T-cell (primary cell): ENCODE data around the gene ZNF775. TPM values are rescaled to one million over a fixed set of nuclear protein-coding genes. Genes with fewer than 3 reads are reported as not detected.

Experiments used
- ATAC-seq, 4 experiments: fragments of 200-7000 bp in 3 of 4; fragments of 150-1000 bp in 1 of 4; cut with Tn5 transposase; replicated peaks in 1 of 4; 1 replicate in 3 of 4; 2 replicates in 1 of 4; pipeline ENCODE4 v1.10.0; 2021; ENCODE audit warnings: moderate library complexity in 3 of 4, mild to moderate bottlenecking in 2 of 4, moderate number of reproducible peaks in 1 of 4
- CTCF ChIA-PET, 2 donors: fragments of 300-600 bp; sonication (Branson Sonifier 250); formaldehyde crosslinking; loops; one replicate each; lab custom pipeline; 2022; ENCODE audit warnings: antibody characterized with exemption in 2 of 2; lab: Charles Lee
- POLR2A ChIA-PET, 2 donors: fragments of 300-600 bp; sonication (Branson Sonifier 250); formaldehyde crosslinking; loops; one replicate each; lab custom pipeline; 2022; ENCODE audit warnings: antibody characterized with exemption in 2 of 2; lab: Charles Lee
- DNase-seq, 35 experiments: peaks; one replicate each; pipeline versions ENCODE4 v3.0.0 to v3.0.0-alpha.2; 2013 to 2023
- H3K27ac ChIP-seq: one replicate; pipeline ENCODE4 v1.5.1; 2013; ENCODE audit warnings: low read length
- H3K27me3 ChIP-seq, 2 experiments: replicated peaks in 1 of 2; 1 replicate in 1 of 2; 2 replicates in 1 of 2; pipeline versions ENCODE4 v1.6.1 to v1.7.0; 2013; ENCODE audit warnings: low read length in 1 of 2, mixed read lengths in 1 of 2; ENCODE audit not compliant: control insufficient read depth in 2 of 2, insufficient read depth in 2 of 2; ENCODE audit errors: extremely low read depth in 1 of 2
- H3K36me3 ChIP-seq, 2 donors: 1 replicate in 1 of 2; 2 replicates in 1 of 2; pipeline versions ENCODE4 v1.6.1 to v1.7.0; 2013; ENCODE audit warnings: low read length in 1 of 2; ENCODE audit not compliant: control insufficient read depth in 2 of 2, insufficient read depth in 1 of 2; ENCODE audit errors: extremely low read depth in 1 of 2
- H3K4me1 ChIP-seq, 2 experiments: 1 replicate in 1 of 2; 2 replicates in 1 of 2; pipeline versions ENCODE4 v1.6.1 to v1.7.0; 2013; ENCODE audit warnings: low read length in 2 of 2, mixed read lengths in 1 of 2; ENCODE audit not compliant: insufficient read depth in 2 of 2, control insufficient read depth in 1 of 2; ENCODE audit errors: extremely low read depth in 1 of 2
- H3K4me3 ChIP-seq, 2 donors: 1 replicate in 1 of 2; 2 replicates in 1 of 2; pipeline versions ENCODE4 v1.5.1 to v1.7.0; 2013; ENCODE audit warnings: mild to moderate bottlenecking in 2 of 2, low read length in 1 of 2, moderate library complexity in 1 of 2; ENCODE audit not compliant: control insufficient read depth in 1 of 2; ENCODE audit errors: extremely low read depth in 1 of 2
- H3K9me3 ChIP-seq: 2 replicates; pipeline ENCODE4 v1.7.0; 2013
- H3K27ac Mint-ChIP-seq, 2 donors: one replicate each; pipeline ENCODE4 v1.8.0; 2020 to 2021; ENCODE audit warnings: mild to moderate bottlenecking in 2 of 2, mixed read lengths in 2 of 2
- H3K27me3 Mint-ChIP-seq, 2 donors: one replicate each; pipeline ENCODE4 v1.8.0; 2021 to 2022; ENCODE audit warnings: mixed read lengths in 2 of 2
- H3K36me3 Mint-ChIP-seq: one replicate; pipeline ENCODE4 v1.8.0; 2021; ENCODE audit warnings: mixed read lengths
- H3K4me1 Mint-ChIP-seq, 3 donors: one replicate each; pipeline ENCODE4 v1.8.0; 2020 to 2022; ENCODE audit warnings: mixed read lengths in 3 of 3, mild to moderate bottlenecking in 1 of 3
- H3K4me3 Mint-ChIP-seq, 3 donors: one replicate each; pipeline ENCODE4 v1.8.0; 2020 to 2022; ENCODE audit warnings: mild to moderate bottlenecking in 3 of 3, mixed read lengths in 3 of 3, moderate library complexity in 3 of 3
- H3K9me3 Mint-ChIP-seq, 3 donors: one replicate each; pipeline ENCODE4 v1.8.0; 2020 to 2022; ENCODE audit warnings: mixed read lengths in 3 of 3
- WGBS: methylation state at CpG from one replicate; pipeline ENCODE4 v1.1.5; 2013; ENCODE audit warnings: missing lambda C conversion rate; ENCODE audit not compliant: insufficient coverage; 5-methylcytosine and 5-hydroxymethylcytosine counted together
- total RNA-seq, 35 experiments: library from RNA in 6 of 35; stranded (reverse) in 6 of 35; fragments of 120-200 nt in 1 of 35; gene quantifications; one replicate each; pipeline versions ENCODE4 v1.2.1 to v1.2.4 and lab custom pipeline; 2013 to 2026

Gene ZNF775
- total RNA-seq, 5 donors from 2014 or later (not counting 1 experiment from before 2014, with no cell fraction given), result 1.9 to 8.6 (median 6.3) TPM

DNA sequence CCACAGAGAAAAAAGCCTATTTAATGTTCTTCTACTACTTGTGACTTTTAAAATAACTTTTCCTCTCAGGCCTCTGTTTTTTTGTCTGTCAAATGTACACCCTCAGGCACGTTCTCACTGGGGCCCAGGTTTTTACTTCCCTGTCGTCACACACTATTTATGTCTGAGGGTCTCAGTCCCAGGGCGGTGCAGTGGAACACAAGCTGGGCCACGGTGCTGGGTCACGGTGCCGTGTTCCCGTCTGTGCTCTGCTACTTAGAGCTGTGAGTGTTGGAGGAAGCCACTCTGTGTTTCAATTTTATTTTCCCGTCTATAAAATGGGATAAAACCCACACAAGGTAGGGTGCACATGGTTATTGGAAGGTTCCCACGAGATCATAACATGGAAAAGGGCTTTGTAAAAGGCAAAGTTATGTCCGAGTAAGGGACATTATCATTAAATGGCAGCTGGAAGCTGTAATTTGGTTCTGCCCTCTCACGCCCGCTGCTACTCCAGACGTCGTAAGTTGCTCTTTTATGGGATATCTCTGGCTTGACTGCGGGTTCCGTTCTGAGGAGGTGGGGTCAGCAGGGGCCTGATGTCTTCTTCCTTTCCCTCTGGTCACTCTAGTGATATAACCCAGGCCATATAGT, 25.2 kb downstream of the ZNF775 start:
- Histone ChIP-seq H3K27ac (peak overlapping the region; percentile 96), H3K4me3 (peak overlapping the region; percentile 80 to 88), H3K36me3 (peaks cover under 1 to 4% of the 10 kb centered on the region in 2 donors), H3K27me3 (no peaks in the 10 kb centered on the region), H3K4me1 (peaks cover 8 to 39% of the 10 kb centered on the region in 2 experiments), H3K9me3 (no peaks in the 10 kb centered on the region)
- WGBS, result 38% methylated on average over 2 of the region's 16 CpGs
- Mint-ChIP-seq H3K27ac (peak overlapping the region; percentile 94 to 96), H3K4me3 (peak overlapping the region; percentile 91 to 94 (median 92)), H3K4me1 (peaks cover 36 to 48% (median 36%) of the 10 kb centered on the region in 3 donors), H3K36me3 (peaks cover 10% of the 10 kb centered on the region), H3K27me3 (no peaks in the 10 kb centered on the region), H3K9me3 (no peaks in the 10 kb centered on the region)
- ChIA-PET CTCF (interaction anchor here in 1 of 2 donors (0.5 to 1.0 kb wide), 3 partner anchors 11 to 410 kb away, joined by 3 to 4 read pairs (median 3); no protein-coding TSS in a partner anchor), POLR2A (interaction anchor here in 1 of 2 donors (0.6 kb wide), 2 partner anchors 35 to 37 kb away, joined by 3 read pairs; no protein-coding TSS in a partner anchor)
- no peak for ATAC-seq
- DNase-seq, result no peak

DNA sequence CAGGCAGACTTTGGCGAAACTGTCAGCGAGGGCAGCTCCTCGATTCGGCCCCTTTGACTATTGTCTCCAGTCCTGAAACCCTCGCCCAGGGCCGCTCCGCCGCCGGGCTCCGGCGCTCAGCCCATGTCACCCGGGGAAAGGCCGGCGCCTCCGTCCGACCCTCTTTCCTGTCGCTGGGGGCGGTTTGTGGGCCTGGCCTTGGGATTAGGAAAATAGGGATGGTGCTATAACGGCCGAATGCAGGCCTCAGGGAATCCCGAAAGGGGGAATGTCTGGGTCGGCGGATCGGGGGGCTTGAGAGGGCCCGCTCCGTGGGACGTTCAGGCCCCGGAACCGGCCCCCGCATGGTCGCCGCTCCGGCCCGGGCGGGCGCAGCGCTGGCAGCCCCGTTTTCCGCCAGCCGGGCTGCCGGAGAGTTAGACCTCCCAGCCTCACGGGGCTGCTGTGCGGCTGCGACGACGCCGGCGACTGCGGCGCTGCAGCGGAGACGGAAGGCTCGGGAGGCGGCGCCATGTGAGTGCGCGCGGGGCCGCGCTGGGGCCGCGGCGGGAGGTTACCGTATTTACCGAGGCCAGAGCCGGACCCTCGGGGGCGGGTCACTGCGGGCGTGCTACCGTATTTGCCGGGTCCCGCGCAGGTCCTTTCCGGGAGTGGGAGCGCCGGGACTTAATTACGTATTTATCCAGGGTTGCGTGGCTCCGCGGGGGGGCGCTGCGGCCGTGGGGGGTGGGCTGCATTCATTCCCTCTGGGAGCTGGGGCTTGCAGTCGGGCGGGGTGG, 25.9 kb downstream of the ZNF775 start:
- H3K9me3 Mint-ChIP-seq, result no peaks in the 10 kb centered on the region
- peak overlapping the region; percentile 98 to 99 for H3K27ac Mint-ChIP-seq
- peak overlapping the region; percentile 96 for H3K27ac ChIP-seq
- ATAC-seq (peak; percentile 80 to 87 (median 85)), DNase-seq (peak; percentile 39 to 88 (median 67))
- POLR2A ChIA-PET, result interaction anchor here (0.5 to 0.7 kb wide), 6 partner anchors 10 to 1472 kb away, joined by 3 to 4 read pairs (median 4); partner anchors contain the start of gene PRKAG2 (in 1 of the 2)
- under 1% methylated on average over 80 of the region's 86 CpGs for WGBS
- peaks cover 10% of the 10 kb centered on the region for H3K36me3 Mint-ChIP-seq
- H3K36me3 ChIP-seq, result peaks cover 5 to 11% of the 10 kb centered on the region in 2 donors
- peaks cover 8 to 39% of the 10 kb centered on the region in 2 experiments for H3K4me1 ChIP-seq
- H3K4me3 Mint-ChIP-seq, result peak overlapping the region; percentile 91 to 94 (median 92)
- peaks cover 36 to 51% (median 36%) of the 10 kb centered on the region in 3 donors for H3K4me1 Mint-ChIP-seq
- CTCF ChIA-PET, result interaction anchor here (0.5 to 2.4 kb wide), 8 partner anchors 12 to 410 kb away, joined by 3 to 6 read pairs (median 4); no protein-coding TSS in a partner anchor
- peak overlapping the region; percentile 80 to 88 for H3K4me3 ChIP-seq
- H3K27me3 ChIP-seq, result no peaks in the 10 kb centered on the region
- H3K9me3 ChIP-seq, result no peaks in the 10 kb centered on the region
- H3K27me3 Mint-ChIP-seq, result no peaks in the 10 kb centered on the region

DNA sequence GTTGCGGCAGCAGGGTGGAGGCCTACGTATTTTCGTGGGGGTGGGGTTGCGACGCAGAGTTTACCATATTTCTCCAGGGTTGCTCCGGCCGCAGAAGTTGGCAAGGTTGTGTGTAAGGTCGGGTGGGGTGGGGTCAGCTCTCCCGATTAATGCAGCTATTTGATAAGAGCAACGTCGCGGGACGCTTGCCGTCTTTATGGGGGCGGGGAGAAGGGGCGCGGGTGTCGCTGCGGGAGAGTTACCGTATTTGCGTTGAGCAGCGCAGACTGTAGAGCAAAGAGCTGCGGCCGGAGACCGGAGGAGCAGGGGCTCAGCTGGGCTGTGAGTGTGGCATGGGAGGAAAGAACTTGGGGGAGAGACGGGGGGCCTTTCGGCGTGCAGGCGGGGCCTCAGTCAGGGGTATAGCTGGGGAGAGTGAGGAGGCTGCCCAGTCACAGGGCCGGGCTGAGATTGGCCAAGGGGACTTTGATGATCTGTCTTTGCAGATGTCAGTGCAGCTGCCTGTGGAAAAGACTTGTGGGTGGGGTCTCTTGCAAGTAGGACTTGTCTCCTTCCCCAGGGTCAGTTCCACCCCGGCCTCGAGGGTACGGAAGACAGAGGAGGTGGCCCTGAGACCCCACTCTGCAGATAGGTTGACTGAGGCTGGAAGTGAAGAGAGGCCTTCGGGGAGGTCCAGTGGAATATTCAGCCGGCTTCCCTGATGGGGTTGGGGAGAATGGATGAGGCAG, 26.6 kb downstream of the ZNF775 start:
- no peaks in the 10 kb centered on the region for H3K9me3 Mint-ChIP-seq

DNA sequence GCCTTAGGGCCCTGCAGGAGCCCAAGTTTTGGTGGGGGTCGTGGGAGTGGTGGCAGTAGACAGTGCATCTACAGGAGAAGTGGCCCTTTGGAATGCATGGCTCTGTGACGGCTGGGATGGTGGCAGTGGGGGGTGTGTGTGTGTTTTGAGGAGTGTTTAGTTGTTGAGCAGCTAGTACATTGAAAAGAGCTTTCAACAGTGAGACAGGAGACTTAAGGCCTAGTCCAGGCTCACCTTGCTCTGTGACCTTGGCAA, 27.1 kb downstream of the ZNF775 start:
- H3K9me3 Mint-ChIP-seq, result no peaks in the 10 kb centered on the region
- H3K27ac Mint-ChIP-seq, result peak overlapping the region; percentile 98 to 99
- DNase-seq (peak in 4 of 35 experiments; percentile 8 to 43 (median 15)), ATAC-seq (peak in 3 of 4 experiments; percentile 12 to 19 (median 15))
- Histone ChIP-seq H3K27me3 (no peaks in the 10 kb centered on the region), H3K9me3 (no peaks in the 10 kb centered on the region), H3K27ac (peak overlapping the region; percentile 82), H3K4me1 (peaks cover 8 to 39% of the 10 kb centered on the region in 2 experiments), H3K36me3 (peaks cover 7 to 23% of the 10 kb centered on the region in 2 donors), H3K4me3 (peak overlapping the region; percentile 80 to 88)
- peaks cover 36 to 55% (median 37%) of the 10 kb centered on the region in 3 donors for H3K4me1 Mint-ChIP-seq
- POLR2A ChIA-PET, result interaction anchor here (0.6 to 1.0 kb wide), 2 partner anchors 11 to 214 kb away, joined by 3 to 4 read pairs; no protein-coding TSS in a partner anchor
- 26% methylated on average over 2 of the region's 2 CpGs for WGBS
- CTCF ChIA-PET, result interaction anchor here (0.5 to 2.4 kb wide), 7 partner anchors 34 to 49 kb away, joined by 3 to 6 read pairs (median 4); no protein-coding TSS in a partner anchor
- no peaks in the 10 kb centered on the region for H3K27me3 Mint-ChIP-seq
- H3K4me3 Mint-ChIP-seq, result peak overlapping the region; percentile 91 to 94 (median 92)
- peaks cover 10% of the 10 kb centered on the region for H3K36me3 Mint-ChIP-seq

More for the DNA sequence above, 26.6 kb downstream of the ZNF775 start:
- peak in 11 of 35 experiments; percentile 12 to 49 (median 27) for DNase-seq
- H3K4me3 ChIP-seq, result peak overlapping the region; percentile 80 to 88
- peaks cover 7 to 19% of the 10 kb centered on the region in 2 donors for H3K36me3 ChIP-seq
- peaks cover 8 to 39% of the 10 kb centered on the region in 2 experiments for H3K4me1 ChIP-seq
- POLR2A ChIA-PET, result interaction anchor here (0.5 to 0.7 kb wide), 6 partner anchors 9 to 1471 kb away, joined by 3 to 4 read pairs (median 4); partner anchors contain the start of gene PRKAG2 (in 1 of the 2)
- no peaks in the 10 kb centered on the region for H3K9me3 ChIP-seq
- no peaks in the 10 kb centered on the region for H3K27me3 ChIP-seq
- no peaks in the 10 kb centered on the region for H3K27me3 Mint-ChIP-seq
- peak overlapping the region; percentile 98 to 99 for H3K27ac Mint-ChIP-seq
- peaks cover 36 to 51% (median 36%) of the 10 kb centered on the region in 3 donors for H3K4me1 Mint-ChIP-seq
- peak overlapping the region; percentile 91 to 94 (median 92) for H3K4me3 Mint-ChIP-seq
- WGBS, result 3% methylated on average over 35 of the region's 35 CpGs
- peaks cover 10% of the 10 kb centered on the region for H3K36me3 Mint-ChIP-seq
- peak; percentile 32 to 44 (median 40) for ATAC-seq
- H3K27ac ChIP-seq, result peak overlapping the region; percentile 82
- CTCF ChIA-PET, result interaction anchor here (0.5 to 2.4 kb wide), 8 partner anchors 15 to 50 kb away, joined by 3 to 6 read pairs (median 4); no protein-coding TSS in a partner anchor

DNA sequence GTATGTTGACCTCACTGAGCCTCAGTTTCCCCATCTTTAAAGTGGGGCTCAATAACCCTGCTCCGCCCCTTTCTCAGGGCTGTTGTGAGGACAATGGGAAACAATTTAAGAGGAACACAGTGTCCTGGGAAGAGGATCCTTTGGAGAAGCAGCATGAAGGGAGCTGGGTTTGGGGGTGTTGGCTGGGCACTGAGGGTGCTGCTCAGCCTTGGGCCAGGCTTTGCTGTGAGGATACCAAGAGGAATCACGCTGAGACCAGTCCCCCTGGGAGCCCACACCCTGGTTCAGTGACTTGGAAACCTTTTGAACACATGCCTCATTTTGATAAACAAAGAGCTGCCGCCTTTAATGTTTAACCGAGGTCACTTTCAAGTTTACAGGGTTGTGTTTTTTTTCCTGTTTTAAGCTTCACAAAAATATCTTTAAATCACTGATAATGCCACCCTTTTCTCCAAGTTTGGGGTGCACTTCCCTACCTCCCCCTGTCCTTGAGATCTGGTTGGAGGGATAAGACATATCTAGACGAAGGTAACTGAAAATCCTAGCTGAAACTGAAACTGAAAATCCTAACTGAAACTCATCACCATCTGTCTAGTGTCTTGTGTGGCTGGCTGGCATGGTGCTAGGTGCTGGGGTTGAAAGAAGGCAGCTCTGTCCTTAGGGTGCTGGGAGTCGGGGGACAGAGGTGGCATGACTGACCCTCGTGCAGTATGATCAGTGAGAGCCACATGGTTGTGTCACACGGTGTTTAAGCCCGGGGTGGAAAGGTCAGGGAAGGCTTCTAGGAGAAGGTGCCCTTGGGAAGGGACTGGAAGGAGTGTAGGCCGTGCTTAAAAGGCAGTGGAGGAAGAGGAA, 27.7 kb downstream of the ZNF775 start:
- no peaks in the 10 kb centered on the region for H3K9me3 ChIP-seq
- ATAC-seq, result peak; percentile 25 to 56 (median 32)
- H3K27me3 ChIP-seq, result no peaks in the 10 kb centered on the region
- peak in 11 of 35 experiments; percentile 17 to 65 (median 22) for DNase-seq
- peaks cover 8 to 39% of the 10 kb centered on the region in 2 experiments for H3K4me1 ChIP-seq
- Mint-ChIP-seq H3K4me1 (peaks cover 36 to 55% (median 37%) of the 10 kb centered on the region in 3 donors), H3K9me3 (no peaks in the 10 kb centered on the region), H3K27me3 (no peaks in the 10 kb centered on the region), H3K36me3 (peaks cover 12% of the 10 kb centered on the region), H3K27ac (peak overlapping the region; percentile 98 to 99), H3K4me3 (peak overlapping the region; percentile 91 to 94 (median 92))
- H3K27ac ChIP-seq, result peak overlapping the region; percentile 82
- peak overlapping the region; percentile 80 to 88 for H3K4me3 ChIP-seq
- ChIA-PET POLR2A (interaction anchor here (0.5 to 1.0 kb wide), 2 partner anchors 18 to 214 kb away, joined by 3 to 4 read pairs; no protein-coding TSS in a partner anchor), CTCF (interaction anchor here (0.6 to 2.4 kb wide), 9 partner anchors 12 to 61 kb away, joined by 3 to 7 read pairs (median 4); no protein-coding TSS in a partner anchor)
- peaks cover 7 to 26% of the 10 kb centered on the region in 2 donors for H3K36me3 ChIP-seq
- WGBS, result 21% methylated on average over 5 of the region's 10 CpGs
